NCI-H748 (cell line): Measurements from ENCODE around the gene CAMSAP1.

Source experiments
- DNase-seq: peaks from one replicate; lab custom pipeline; 2025; ENCODE audit not compliant: unreplicated experiment; lab: John Stamatoyannopoulos, UW

The CAMSAP1 gene

DNA sequence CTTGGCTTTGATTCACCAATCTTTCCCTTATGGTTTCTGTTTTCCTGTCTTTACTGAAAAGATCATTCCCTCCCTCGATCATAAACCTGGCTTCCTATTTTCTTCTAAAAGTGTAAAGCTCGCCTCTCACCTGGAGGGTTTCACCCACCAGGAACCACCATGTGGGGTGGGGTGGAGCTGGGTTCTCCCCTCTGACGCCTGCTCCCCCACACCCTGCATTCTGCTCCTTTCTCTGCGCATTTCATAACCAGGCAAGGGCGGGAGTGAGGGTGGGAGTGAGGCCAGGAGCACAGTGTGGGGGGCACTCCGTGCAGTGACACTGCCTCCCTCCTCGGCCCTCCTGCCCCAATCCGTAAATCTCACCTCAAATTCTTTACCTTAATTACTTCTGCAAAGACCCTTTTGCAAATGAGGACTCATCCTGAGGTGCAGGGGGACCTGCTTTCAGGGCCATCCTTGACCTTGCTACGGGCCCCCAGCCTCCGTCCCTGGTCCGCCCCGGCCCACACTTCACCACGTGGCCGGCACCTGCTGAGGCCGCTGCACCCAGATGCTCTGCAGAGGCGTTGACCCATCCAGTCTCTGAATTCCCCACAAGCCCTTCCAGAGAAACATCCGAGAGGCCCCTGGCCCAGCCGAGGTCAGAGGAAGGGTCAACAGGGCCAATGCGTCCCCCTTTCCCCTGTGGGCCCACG, 146.0 kb downstream of the CAMSAP1 start:
- no peak for DNase-seq

DNA sequence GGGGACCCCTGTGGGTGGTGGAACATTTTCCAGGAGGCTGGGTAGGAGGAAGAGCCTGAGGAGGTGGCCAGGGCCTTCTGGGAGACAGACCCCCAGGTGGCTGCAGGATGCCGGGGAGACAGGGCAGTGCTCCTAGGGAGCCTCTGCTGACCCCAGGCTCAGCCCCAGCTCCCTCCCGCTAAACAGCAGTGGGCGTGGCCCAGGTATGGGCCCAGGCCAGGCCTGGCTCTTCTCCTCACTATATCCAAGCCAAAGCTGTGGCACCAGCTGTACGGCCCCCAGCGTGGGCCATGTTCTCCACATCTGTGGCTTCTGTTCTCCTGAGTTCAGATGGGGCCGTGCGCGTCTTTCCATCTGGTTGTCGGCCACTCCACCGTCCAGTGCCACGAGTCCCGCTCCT, 146.9 kb downstream of the CAMSAP1 start:
- no peak for DNase-seq

DNA sequence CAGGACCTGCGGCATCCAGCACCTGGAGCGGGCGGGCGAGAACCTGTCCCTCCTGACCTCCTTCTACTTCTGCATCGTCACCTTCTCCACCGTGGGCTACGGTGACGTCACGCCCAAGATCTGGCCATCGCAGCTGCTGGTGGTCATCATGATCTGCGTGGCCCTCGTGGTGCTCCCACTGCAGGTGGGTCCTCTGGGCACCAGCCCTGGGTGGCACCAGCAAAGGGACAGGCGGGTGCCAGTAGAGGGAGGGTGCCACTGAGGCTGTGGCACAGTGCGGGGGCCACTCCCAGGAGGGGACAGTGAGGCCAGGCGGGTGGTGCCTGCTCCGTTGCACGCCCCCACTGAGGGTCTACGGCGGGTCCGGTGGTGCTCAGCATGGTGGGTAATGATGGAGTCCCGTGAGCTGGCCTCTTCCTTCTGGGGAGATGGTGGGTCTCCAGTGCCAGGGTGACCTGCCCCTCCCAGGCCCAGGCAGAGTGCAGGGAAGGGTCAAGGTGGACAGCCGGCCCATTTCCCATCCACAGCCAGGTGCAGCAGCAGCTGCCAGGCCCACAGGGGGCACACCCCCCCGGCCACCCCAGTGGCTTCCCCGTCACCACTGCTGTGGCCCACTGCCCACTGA, 147.6 kb downstream of the CAMSAP1 start:
- no peak for DNase-seq

DNA sequence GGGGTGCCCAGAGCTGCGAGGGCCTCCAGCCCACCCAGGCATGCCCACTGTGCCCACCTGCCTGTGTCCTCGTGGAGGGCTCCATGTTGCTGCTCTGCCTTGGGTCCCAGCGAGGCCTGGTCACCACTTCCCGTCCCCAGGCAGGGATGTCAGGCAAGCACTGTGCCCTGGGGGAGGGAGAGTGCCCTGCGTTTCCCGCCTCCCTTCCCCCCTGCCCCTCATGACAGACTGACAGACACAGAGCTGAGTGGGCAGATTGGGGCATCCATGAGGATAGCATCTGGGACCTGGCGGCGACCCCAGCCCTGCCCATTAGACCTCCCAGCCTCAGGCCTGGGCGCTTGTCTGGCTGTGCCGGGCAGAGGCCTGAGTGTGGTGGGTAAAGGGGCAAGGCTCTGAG, 148.5 kb downstream of the CAMSAP1 start:
- no peak for DNase-seq
